HG03342 (cell line): ENCODE data around the gene TBC1D1.

ENCODE experiments used
- ATAC-seq: cut with Tn5 transposase; IDR thresholded peaks from one replicate; pipeline ENCODE4 v1.9.1; 2021; ENCODE audit warnings: mild to moderate bottlenecking, moderate library complexity; ENCODE audit not compliant: unreplicated experiment

TBC1D1 gene

GRCh38 chr4:38140643-38141203 lies 249.8 kb downstream of the TBC1D1 start:
- ATAC-seq = no peak

GRCh38 chr4:38141808-38142500 lies 251.1 kb downstream of the TBC1D1 start:
- ATAC-seq = no peak

- ATAC-seq = no peak
Observed at GRCh38 chr4:38144031-38144430, 253.1 kb downstream of the TBC1D1 start.

GRCh38 chr4:38145033-38145678 lies 254.3 kb downstream of the TBC1D1 start:
- no peak for ATAC-seq

GRCh38 chr4:38145741-38146140 lies 254.9 kb downstream of the TBC1D1 start:
- ATAC-seq = no peak

- no peak for ATAC-seq
Observed at GRCh38 chr4:38146383-38146782, 255.5 kb downstream of the TBC1D1 start.

- ATAC-seq = no peak
Observed at GRCh38 chr4:38149472-38149996, 258.6 kb downstream of the TBC1D1 start.

- no peak for ATAC-seq
Observed at GRCh38 chr4:38149997-38150671, 259.2 kb downstream of the TBC1D1 start.

- no peak for ATAC-seq
Observed at GRCh38 chr4:38150766-38151165, 259.9 kb downstream of the TBC1D1 start.

GRCh38 chr4:38151873-38152272 lies 261.0 kb downstream of the TBC1D1 start:
- ATAC-seq = no peak

- ATAC-seq = no peak
Observed at GRCh38 chr4:38152305-38152704, 261.4 kb downstream of the TBC1D1 start.

GRCh38 chr4:38152721-38153386 lies 262.0 kb downstream of the TBC1D1 start:
- ATAC-seq = no peak

- no peak for ATAC-seq
Observed at GRCh38 chr4:38153387-38153760, 262.5 kb downstream of the TBC1D1 start.

- no peak for ATAC-seq
Observed at GRCh38 chr4:38154252-38154651, 263.4 kb downstream of the TBC1D1 start.

- no peak for ATAC-seq
Observed at GRCh38 chr4:38154681-38155588, 264.1 kb downstream of the TBC1D1 start.

- ATAC-seq = no peak
Observed at GRCh38 chr4:38155589-38156294, 264.9 kb downstream of the TBC1D1 start.

GRCh38 chr4:38157592-38157991 lies 266.7 kb downstream of the TBC1D1 start:
- ATAC-seq = no peak

GRCh38 chr4:38160487-38161207 lies 269.8 kb downstream of the TBC1D1 start:
- peak; percentile 91 for ATAC-seq
